HL-60 (cell line): ENCODE data around the gene CFLAR.

Experiments
- DNase-seq, 2 experiments: peaks; one replicate each; pipeline ENCODE4 v3.0.0-alpha.2; 2010 to 2020; ENCODE audit warnings: low read depth in 1 of 2, low spot score in 1 of 2
- H3K27ac ChIP-seq: fragments of 250-450 bp; sonication (Bioruptor Pico); replicated peaks from 2 replicates; pipeline ENCODE4 v1.5.1; 2020; ENCODE audit warnings: mild to moderate bottlenecking, moderate library complexity
- H3K27me3 ChIP-seq: fragments of 250-450 bp; sonication (Bioruptor Pico); 2 replicates; pipeline ENCODE4 v1.5.1; 2021; ENCODE audit warnings: mild to moderate bottlenecking, moderate library complexity; ENCODE audit not compliant: insufficient read depth, poor library complexity, severe bottlenecking
- H3K4me3 ChIP-seq: replicated peaks from 2 replicates; pipeline ENCODE4 v1.5.1; 2011; ENCODE audit warnings: mild to moderate bottlenecking, control low read depth, low read length; ENCODE audit not compliant: insufficient read depth
- CTCF ChIP-seq: IDR thresholded peaks from one replicate; pipeline ENCODE4 v1.5.1; 2011; ENCODE audit warnings: low read length, control low read depth, inconsistent platforms; ENCODE audit not compliant: insufficient read depth
- GABPA ChIP-seq: IDR thresholded peaks from 2 replicates; pipeline ENCODE4 v1.6.1; 2012; ENCODE audit warnings: low read depth
- POLR2AphosphoS5 ChIP-seq: IDR thresholded peaks from 2 replicates; pipeline ENCODE4 v1.6.1; 2012; ENCODE audit warnings: low read depth
- REST ChIP-seq: IDR thresholded peaks from 2 replicates; pipeline ENCODE4 v1.6.1; 2012; ENCODE audit warnings: low read depth; ENCODE audit not compliant: insufficient replicate concordance
- SPI1 ChIP-seq: IDR thresholded peaks from 2 replicates; pipeline ENCODE4 v1.6.1; 2012; ENCODE audit warnings: low read depth, mild to moderate bottlenecking, borderline replicate concordance

CFLAR gene

GRCh38 chr2:201139836-201140604, 24.1 kb downstream of the CFLAR start:
- TF ChIP-seq REST (no peak), CTCF (no peak), SPI1 (no peak), POLR2AphosphoS5 (no peak), GABPA (no peak)
- H3K27me3 ChIP-seq = no peaks in the 10 kb centered on the region
- no peak overlapping the region for H3K4me3 ChIP-seq
- no peak for DNase-seq
- no peak overlapping the region for H3K27ac ChIP-seq

- no peak for TF ChIP-seq CTCF
- no peak for TF ChIP-seq REST
- no peak for TF ChIP-seq GABPA
- no peak for TF ChIP-seq POLR2AphosphoS5
- no peak for TF ChIP-seq SPI1
Measured at GRCh38 chr2:201144101-201145051, 28.4 kb downstream of the CFLAR start.

GRCh38 chr2:201148434-201148990, 32.5 kb downstream of the CFLAR start:
- Histone ChIP-seq H3K4me3 (no peak overlapping the region), H3K27me3 (no peaks in the 10 kb centered on the region), H3K27ac (0 out of 2 replicates have a peak overlapping the region, but pooled peaks have one; percentile 14)
- TF ChIP-seq CTCF (no peak), GABPA (no peak), SPI1 (no peak), REST (no peak), POLR2AphosphoS5 (no peak)
- DNase-seq = no peak

More at GRCh38 chr2:201144101-201145051, 28.4 kb downstream of the CFLAR start:
- no peak for DNase-seq
- H3K4me3 ChIP-seq = no peak overlapping the region
- H3K27ac ChIP-seq = no peak overlapping the region
- no peaks in the 10 kb centered on the region for H3K27me3 ChIP-seq
